ENCODE data around the gene CSNK1G3.

DNA sequence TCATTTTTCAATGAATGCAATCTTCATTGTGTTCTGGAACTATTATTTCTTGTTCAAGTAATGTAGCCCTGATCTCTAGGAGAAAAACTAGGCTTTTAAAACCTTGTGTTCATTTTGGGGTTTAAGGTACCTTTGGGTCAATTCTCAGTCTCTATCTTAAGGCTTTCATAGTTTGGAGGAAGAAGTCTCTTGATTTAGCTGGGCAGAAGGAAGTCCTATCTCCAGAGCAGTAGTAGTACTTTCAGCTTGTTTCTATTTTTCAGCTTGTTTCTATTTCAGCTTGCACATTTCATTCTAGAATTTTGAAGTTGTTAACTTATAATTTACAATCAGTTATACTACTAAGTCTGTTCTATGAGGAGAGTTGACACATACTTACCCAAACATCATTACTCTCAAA is 15.2 kb downstream of the CSNK1G3 start:
- TF ChIP-seq, protein P1, sequence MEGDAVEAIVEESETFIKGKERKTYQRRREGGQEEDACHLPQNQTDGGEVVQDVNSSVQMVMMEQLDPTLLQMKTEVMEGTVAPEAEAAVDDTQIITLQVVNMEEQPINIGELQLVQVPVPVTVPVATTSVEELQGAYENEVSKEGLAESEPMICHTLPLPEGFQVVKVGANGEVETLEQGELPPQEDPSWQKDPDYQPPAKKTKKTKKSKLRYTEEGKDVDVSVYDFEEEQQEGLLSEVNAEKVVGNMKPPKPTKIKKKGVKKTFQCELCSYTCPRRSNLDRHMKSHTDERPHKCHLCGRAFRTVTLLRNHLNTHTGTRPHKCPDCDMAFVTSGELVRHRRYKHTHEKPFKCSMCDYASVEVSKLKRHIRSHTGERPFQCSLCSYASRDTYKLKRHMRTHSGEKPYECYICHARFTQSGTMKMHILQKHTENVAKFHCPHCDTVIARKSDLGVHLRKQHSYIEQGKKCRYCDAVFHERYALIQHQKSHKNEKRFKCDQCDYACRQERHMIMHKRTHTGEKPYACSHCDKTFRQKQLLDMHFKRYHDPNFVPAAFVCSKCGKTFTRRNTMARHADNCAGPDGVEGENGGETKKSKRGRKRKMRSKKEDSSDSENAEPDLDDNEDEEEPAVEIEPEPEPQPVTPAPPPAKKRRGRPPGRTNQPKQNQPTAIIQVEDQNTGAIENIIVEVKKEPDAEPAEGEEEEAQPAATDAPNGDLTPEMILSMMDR (conservative IDR thresholded peaks at IDR 0.05; ENCODE audit: low read length): no peak
- no peak for TF ChIP-seq EZH2phosphoT487 (IDR thresholded peaks at IDR 0.05; ENCODE audit: borderline replicate concordance, low read depth, low read length)

All from OCI-LY7 (cell line).